Panc1 (cell line): ENCODE data around the gene TXN. TPM values are rescaled to one million over a fixed set of nuclear protein-coding genes. Genes with fewer than 3 reads are reported as not detected.

Experiments
- ATAC-seq: fragments of 200-7000 bp; cut with Tn5 transposase; 2 replicates; pipeline ENCODE4 v1.9.1; 2020; ENCODE audit warnings: mild to moderate bottlenecking, moderate library complexity
- BruUV-seq: library from RNA; stranded (reverse); fragments of 400-500 nt; replicated peaks from 2 replicates; lab custom pipeline; 2021; lab: Mats Ljungman, UMichigan
- CTCF ChIA-PET: fragments of 300-600 bp; sonication (Branson Sonifier 250); formaldehyde crosslinking; loops from one replicate; lab custom pipeline; 2022; ENCODE audit warnings: antibody characterized with exemption; lab: Charles Lee
- POLR2A ChIA-PET: fragments of 300-600 bp; sonication (Branson Sonifier 250); formaldehyde crosslinking; loops from one replicate; lab custom pipeline; 2022; ENCODE audit warnings: antibody characterized with exemption; lab: Charles Lee
- DNase-seq: peaks from one replicate; pipeline ENCODE4 v3.0.0-alpha.2; 2010; ENCODE audit warnings: low read depth, low spot score
- H3K27ac ChIP-seq: 2 replicates; pipeline ENCODE4 v1.5.1; 2011; ENCODE audit warnings: mild to moderate bottlenecking, low read length, inconsistent platforms
- H3K27me3 ChIP-seq: fragments of 200-500 bp; sonication (Bioruptor generic); 2 replicates; pipeline ENCODE4 v1.6.0; 2014; ENCODE audit warnings: low read length, inconsistent platforms; ENCODE audit not compliant: control insufficient read depth, insufficient read depth
- H3K36me3 ChIP-seq: fragments of 200-500 bp; sonication (Bioruptor generic); 2 replicates; pipeline ENCODE4 v1.5.1; 2014; ENCODE audit warnings: inconsistent platforms, mild to moderate bottlenecking, low read length, moderate library complexity; ENCODE audit not compliant: control insufficient read depth, insufficient read depth
- H3K4me1 ChIP-seq: 2 replicates; pipeline ENCODE4 v1.5.1; 2011; ENCODE audit warnings: inconsistent platforms, mild to moderate bottlenecking, low read length, moderate library complexity; ENCODE audit not compliant: control insufficient read depth, insufficient read depth
- H3K4me3 ChIP-seq, 2 experiments: 2 replicates each; pipeline ENCODE4 v1.5.1; 2011 to 2012; ENCODE audit warnings: low read depth in 2 of 2, low read length in 2 of 2, mild to moderate bottlenecking in 2 of 2, inconsistent platforms in 1 of 2, moderate library complexity in 1 of 2
- H3K9me3 ChIP-seq: fragments of 200-500 bp; sonication (Bioruptor generic); 2 replicates; pipeline ENCODE4 v1.5.1; 2014; ENCODE audit warnings: low read depth, mild to moderate bottlenecking, inconsistent platforms, low read length, moderate library complexity; ENCODE audit not compliant: control insufficient read depth, insufficient read depth
- CTCF ChIP-seq: fragments of 450-650 bp; IDR thresholded peaks from 2 replicates; pipeline ENCODE4 v1.5.1; 2017; ENCODE audit warnings: mild to moderate bottlenecking
- POLR2AphosphoS5 ChIP-seq: IDR thresholded peaks from 2 replicates; pipeline ENCODE4 v1.6.1; 2012; ENCODE audit warnings: mild to moderate bottlenecking, low read depth, low read length, moderate library complexity
- REST ChIP-seq, 2 experiments: IDR thresholded peaks; 2 replicates each; pipeline ENCODE4 v1.6.1; 2011 to 2012; ENCODE audit warnings: low read depth in 2 of 2, control low read depth in 1 of 2, low read length in 1 of 2, mild to moderate bottlenecking in 1 of 2, moderate library complexity in 1 of 2; ENCODE audit not compliant: insufficient read depth in 1 of 2
- SIN3A ChIP-seq: IDR thresholded peaks from 2 replicates; pipeline ENCODE4 v1.6.1; 2012; ENCODE audit warnings: low read depth, mild to moderate bottlenecking, low read length, moderate library complexity, borderline replicate concordance; ENCODE audit not compliant: insufficient read depth
- TCF7L2 ChIP-seq: IDR thresholded peaks from 2 replicates; pipeline ENCODE4 v1.6.1; 2011; ENCODE audit warnings: mild to moderate bottlenecking, low read depth, low read length, inconsistent platforms
- in situ Hi-C: cut with HindIII; loops from 2 replicates; pipeline ENCODE4 v1.10.0; 2016; ENCODE audit warnings: low sequenced_read_pairs, low pct_unique_long_range_greater_than_20kb
- intact Hi-C: fragments of 100-400 bp; cut with micrococcal nuclease; formaldehyde crosslinking; loops from one replicate; pipeline ENCODE4 v1.10.0; 2022; ENCODE audit not compliant: unreplicated experiment
- total RNA-seq: library from RNA; stranded (reverse); gene quantifications from one replicate; pipeline ENCODE4 v1.2.1, GENCODE V29; 2021; ENCODE audit not compliant: unreplicated experiment

TXN gene
- total RNA-seq, 1 experiment from 2014 or later, result 197 TPM

- BruUV-seq, result no TSS peak
- Histone ChIP-seq H3K4me3 (peak overlapping the region; percentile 76 to 81), H3K27me3 (no peaks in the 10 kb centered on the region), H3K27ac (peak overlapping the region; percentile 75), H3K4me1 (peaks cover 15% of the 10 kb centered on the region), H3K36me3 (peaks cover 2% of the 10 kb centered on the region), H3K9me3 (no peaks in the 10 kb centered on the region)
- CTCF ChIA-PET, result no interaction called here
- POLR2A ChIA-PET, result interaction anchor here (0.7 kb wide), 1 partner anchor 752 kb away, joined by 13 read pairs; no protein-coding TSS in a partner anchor
- ATAC-seq, result peak; percentile 64
- TF ChIP-seq TCF7L2 (no peak), CTCF (no peak), SIN3A (no peak), POLR2AphosphoS5 (no peak), REST (IDR thresholded peaks at IDR 0.05; ENCODE audit: insufficient read depth in 1 of 2, low read depth in 2 of 2, low read length in 1 of 2) (no peak)
- no peak for DNase-seq
- in situ Hi-C loops (no loop called here), intact Hi-C loops (no loop called here)
These were observed 586 bp downstream of the TXN start for GRCh38 chr9:110255463-110256379.

DNA sequence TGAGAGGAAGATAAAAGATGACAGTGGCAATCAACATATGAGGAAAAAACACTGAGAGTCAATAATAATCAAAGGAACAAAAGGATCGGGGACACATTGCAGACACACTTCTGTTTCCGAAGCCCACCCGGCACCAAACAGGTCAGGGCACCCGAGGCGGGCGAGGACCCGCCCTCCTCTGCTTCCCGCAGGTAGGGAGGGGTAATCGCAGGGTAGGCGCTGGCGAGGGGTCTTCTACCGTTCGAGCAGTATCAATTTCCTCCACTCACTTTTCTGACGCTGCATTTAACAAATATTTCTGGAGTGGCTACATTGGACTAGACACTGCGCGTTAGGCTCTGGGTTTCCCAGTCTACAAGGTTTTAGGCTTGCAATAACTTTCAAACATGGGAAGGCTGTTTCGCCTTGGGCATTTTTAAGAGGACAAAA is 1.3 kb downstream of the TXN start:
- no TSS peak for BruUV-seq
- Histone ChIP-seq H3K4me1 (peaks cover 15% of the 10 kb centered on the region), H3K4me3 (peak overlapping the region; percentile 76 to 81), H3K36me3 (peaks cover 3% of the 10 kb centered on the region), H3K27me3 (no peaks in the 10 kb centered on the region), H3K27ac (peak overlapping the region; percentile 75), H3K9me3 (no peaks in the 10 kb centered on the region)
- intact Hi-C loops, result no loop called here
- DNase-seq (no peak), ATAC-seq (no peak)
- no peak for TF ChIP-seq SIN3A
- POLR2A ChIA-PET, result no interaction called here
- CTCF ChIA-PET, result no interaction called here
- in situ Hi-C loops, result no loop called here

- no peak for DNase-seq
- Histone ChIP-seq H3K36me3 (peaks cover 3% of the 10 kb centered on the region), H3K27me3 (no peaks in the 10 kb centered on the region), H3K4me3 (peak overlapping the region; percentile 76 to 81), H3K4me1 (peaks cover 15% of the 10 kb centered on the region), H3K27ac (peak overlapping the region; percentile 75; the same call in 1 of the 2 replicates), H3K9me3 (no peaks in the 10 kb centered on the region)
- no TSS peak for BruUV-seq
- intact Hi-C loops, result no loop called here
- TF ChIP-seq SIN3A, result no peak
- TF ChIP-seq TCF7L2, result no peak
- ChIA-PET CTCF (no interaction called here), POLR2A (no interaction called here)
- ATAC-seq, result no peak
- in situ Hi-C loops, result no loop called here
These were observed 1.8 kb downstream of the TXN start for GRCh38 chr9:110254500-110254899.
